Lower leg skin (tissue), 4 donors: Measurements from ENCODE around the gene C3orf70. TPM values are rescaled to one million over a fixed set of nuclear protein-coding genes. Genes with fewer than 3 reads are reported as not detected.

ENCODE experiments used
- DNase-seq, 2 donors: peaks; one replicate each; pipeline ENCODE4 v3.0.0-alpha.2; 2019; ENCODE audit warnings: low spot score in 2 of 2
- H3K4me3 ChIP-seq: fragments of 200-600 bp; sonication (generic); 2 replicates; pipeline ENCODE4 v1.5.1; 2017; ENCODE audit warnings: mild to moderate bottlenecking, low read depth; ENCODE audit not compliant: poor library complexity, severe bottlenecking
- CTCF ChIP-seq, 3 donors: fragments of 450-650 bp; IDR thresholded peaks; one replicate each; pipeline ENCODE4 v1.5.1; 2016; ENCODE audit warnings: antibody characterized with exemption in 3 of 3, mild to moderate bottlenecking in 3 of 3, moderate library complexity in 2 of 3
- POLR2A ChIP-seq, 2 donors: fragments of 450-650 bp; IDR thresholded peaks; one replicate each; pipeline ENCODE4 v1.6.1; 2016 to 2017; ENCODE audit warnings: antibody characterized with exemption in 2 of 2, mild to moderate bottlenecking in 1 of 2, moderate library complexity in 1 of 2
- WGBS, 2 donors: methylation state at CpG; one replicate each; pipeline ENCODE4 v1.1.5; 2018; 5-methylcytosine and 5-hydroxymethylcytosine counted together
- intact Hi-C: fragments of 100-400 bp; cut with DNase I; formaldehyde crosslinking; loops from one replicate; pipeline ENCODE4 v1.15.0; 2023; ENCODE audit warnings: low total_unique reads
- total RNA-seq, 4 donors: library from RNA; depleted of rRNA; stranded (reverse); fragments of >200 nt; gene quantifications; one replicate each; pipeline ENCODE4 v1.1.0, GENCODE V29; 2016

C3orf70 gene
- total RNA-seq, 4 donors from 2014 or later = 0.84 to 5.5 (median 4.3) TPM

GRCh38 chr3:185149591-185149990 is 3.3 kb downstream of the C3orf70 start:
- no peak for TF ChIP-seq CTCF (IDR thresholded peaks at IDR 0.05)
- no peak for TF ChIP-seq POLR2A (IDR thresholded peaks at IDR 0.05)
- 56 to 58% methylated on average over 3 of the region's 3 CpGs for WGBS, 2 donors
- no peak overlapping the region for H3K4me3 ChIP-seq
- DNase-seq = no peak
- intact Hi-C loops = no loop called here

- intact Hi-C loops = no loop called here
- no peak for DNase-seq
- TF ChIP-seq CTCF (IDR thresholded peaks at IDR 0.05) = no peak
- TF ChIP-seq POLR2A (IDR thresholded peaks at IDR 0.05) = no peak
- 80 to 90% methylated on average over 6 of the region's 6 CpGs for WGBS, 2 donors
- H3K4me3 ChIP-seq = no peak overlapping the region
Measured at GRCh38 chr3:185145511-185145910, 7.3 kb downstream of the C3orf70 start.

GRCh38 chr3:185144784-185145183 is 8.1 kb downstream of the C3orf70 start:
- H3K4me3 ChIP-seq = no peak overlapping the region
- TF ChIP-seq POLR2A (IDR thresholded peaks at IDR 0.05) (no peak), CTCF (IDR thresholded peaks at IDR 0.05) (no peak)
- intact Hi-C loops = no loop called here
- no peak for DNase-seq
- WGBS, 2 donors = 79 to 99% methylated on average over 3 of the region's 3 CpGs

- WGBS, 2 donors = 94 to 100% methylated on average over 1 of the region's 1 CpG
- no peak for DNase-seq
- TF ChIP-seq CTCF (IDR thresholded peaks at IDR 0.05) (no peak), POLR2A (IDR thresholded peaks at IDR 0.05) (no peak)
- no peak overlapping the region for H3K4me3 ChIP-seq
- intact Hi-C loops = no loop called here
Measured at GRCh38 chr3:185137821-185138220, 15.0 kb downstream of the C3orf70 start.

- DNase-seq = no peak
- H3K4me3 ChIP-seq = no peak overlapping the region
- intact Hi-C loops = no loop called here
- TF ChIP-seq POLR2A (IDR thresholded peaks at IDR 0.05) = no peak
- no peak for TF ChIP-seq CTCF (IDR thresholded peaks at IDR 0.05)
Measured at GRCh38 chr3:185134509-185134908, 18.4 kb downstream of the C3orf70 start.

GRCh38 chr3:185131602-185132256 is 21.1 kb downstream of the C3orf70 start:
- intact Hi-C loops = no loop called here
- 71 to 76% methylated on average over 2 of the region's 2 CpGs for WGBS, 2 donors

More at GRCh38 chr3:185131602-185132256, 21.1 kb downstream of the C3orf70 start:
- DNase-seq = no peak
- TF ChIP-seq POLR2A (IDR thresholded peaks at IDR 0.05) = no peak
- no peak overlapping the region for H3K4me3 ChIP-seq
